GM12878 (cell line): ENCODE measurements around the gene ACAP2. TPM values are rescaled to one million over a fixed set of nuclear protein-coding genes. Genes with fewer than 3 reads are reported as not detected.

Source experiments
- ATAC-seq: fragments of 200-7000 bp; cut with Tn5 transposase; 3 replicates; pipeline ENCODE4 v1.9.1; 2020; ENCODE audit warnings: mild to moderate bottlenecking, moderate library complexity
- BruUV-seq: library from RNA; stranded (reverse); fragments of 400-500 nt; replicated peaks from 2 replicates; lab custom pipeline; 2021; lab: Mats Ljungman, UMichigan
- CTCF ChIA-PET: fragments of 300-600 bp; sonication (Branson Sonifier 250); formaldehyde crosslinking; extraction: SDS; loops from one replicate; lab custom pipeline; 2021; ENCODE audit warnings: inconsistent platforms; lab: Yijun Ruan, JAX
- POLR2A ChIA-PET: fragments of 350-600 bp; formaldehyde crosslinking; extraction: SDS; loops from one replicate; lab custom pipeline; 2021; ENCODE audit warnings: inconsistent platforms; lab: Charles Lee
- RAD21 ChIA-PET: fragments of 300-600 bp; sonication (Branson Sonifier 250); formaldehyde crosslinking; loops from one replicate; lab custom pipeline; 2023; ENCODE audit warnings: antibody characterized with exemption; ENCODE audit not compliant: unreplicated experiment; lab: Charles Lee
- SMC1A ChIA-PET: fragments of 300-600 bp; sonication (Branson Sonifier 250); formaldehyde crosslinking; loops from one replicate; lab custom pipeline; 2023; ENCODE audit not compliant: unreplicated experiment, uncharacterized antibody; lab: Charles Lee
- DNase-seq: peaks from one replicate; pipeline ENCODE4 v3.0.0-alpha.2; 2011; ENCODE audit warnings: low read depth, low spot score
- FAIRE-seq: peaks from 3 replicates; lab custom pipeline; 2011; peaks lifted over from hg19 to GRCh38; lab: Jason Lieb, UNC
- H2AFZ ChIP-seq: 2 replicates; pipeline ENCODE4 v1.6.0; 2011; ENCODE audit warnings: low read depth, low read length, control low read depth; ENCODE audit not compliant: control insufficient read depth
- H3K27ac ChIP-seq: 2 replicates; pipeline ENCODE4 v1.5.1; 2011; ENCODE audit warnings: control low read depth; ENCODE audit not compliant: control insufficient read depth, insufficient read depth
- H3K27me3 ChIP-seq, 2 experiments: replicated peaks in 1 of 2; 2 replicates each; pipeline versions ENCODE4 v1.6.0 to v1.6.1; 2011; ENCODE audit warnings: low read length in 1 of 2; ENCODE audit not compliant: control insufficient read depth in 2 of 2, insufficient read depth in 2 of 2
- H3K36me3 ChIP-seq, 2 experiments: 2 replicates each; pipeline ENCODE4 v1.5.1; 2011; ENCODE audit warnings: low read length in 1 of 2; ENCODE audit not compliant: control insufficient read depth in 2 of 2, insufficient read depth in 2 of 2
- H3K4me1 ChIP-seq: 2 replicates; pipeline ENCODE4 v1.6.1; 2011; ENCODE audit warnings: mild to moderate bottlenecking, low read length, moderate library complexity, mixed read lengths; ENCODE audit not compliant: control insufficient read depth, insufficient read depth
- H3K4me2 ChIP-seq: 2 replicates; pipeline ENCODE4 v1.6.0; 2011; ENCODE audit warnings: control low read depth; ENCODE audit not compliant: control insufficient read depth, insufficient read depth
- H3K4me3 ChIP-seq: fragments of 200-600 bp; sonication (generic); 2 replicates; pipeline ENCODE4 v1.5.1; 2016
- H3K79me2 ChIP-seq: 2 replicates; pipeline ENCODE4 v1.6.0; 2011; ENCODE audit warnings: low read length; ENCODE audit not compliant: control insufficient read depth, insufficient read depth
- H3K9ac ChIP-seq: 2 replicates; pipeline ENCODE4 v1.8.0; 2011; ENCODE audit warnings: low read length, control low read depth, mixed read lengths; ENCODE audit not compliant: control insufficient read depth, insufficient read depth
- H3K9me3 ChIP-seq: replicated peaks from 3 replicates; pipeline ENCODE4 v1.5.1; 2011; ENCODE audit warnings: mild to moderate bottlenecking, low read length; ENCODE audit not compliant: control insufficient read depth, insufficient read depth
- H4K20me1 ChIP-seq: 2 replicates; pipeline ENCODE4 v1.6.0; 2011; ENCODE audit not compliant: control insufficient read depth, insufficient read depth
- CBFB ChIP-seq: IDR thresholded peaks from 2 replicates; pipeline ENCODE4 v1.6.1; 2016; ENCODE audit warnings: antibody characterized with exemption, low read depth
- LARP7 ChIP-seq: fragments of 450-650 bp; IDR thresholded peaks from 2 replicates; pipeline ENCODE4 v1.6.1; 2017; ENCODE audit warnings: mild to moderate bottlenecking
- MTA3 ChIP-seq: IDR thresholded peaks from 2 replicates; pipeline ENCODE4 v1.6.1; 2012; ENCODE audit warnings: low read length, inconsistent platforms, borderline replicate concordance
- NFYB ChIP-seq: IDR thresholded peaks from 2 replicates; pipeline ENCODE4 v1.6.1; 2011; ENCODE audit warnings: low read depth, mild to moderate bottlenecking, low read length, improper control_type of control experiment, moderate library complexity; ENCODE audit not compliant: insufficient read depth
- RB1 ChIP-seq: fragments of 450-650 bp; formaldehyde crosslinking; IDR thresholded peaks from 2 replicates; pipeline ENCODE4 v1.6.1; 2017; ENCODE audit warnings: mild to moderate bottlenecking, borderline replicate concordance
- SMC3 ChIP-seq: IDR thresholded peaks from 2 replicates; pipeline ENCODE4 v1.6.1; 2011; ENCODE audit warnings: low read length, improper control_type of control experiment, borderline replicate concordance
- SPI1 ChIP-seq: IDR thresholded peaks from 2 replicates; pipeline ENCODE4 v1.6.1; 2011; ENCODE audit warnings: low read depth, mild to moderate bottlenecking, low read length, moderate library complexity, borderline replicate concordance; ENCODE audit not compliant: insufficient read depth
- YBX1 ChIP-seq: fragments of 450-650 bp; IDR thresholded peaks from 2 replicates; pipeline ENCODE4 v1.6.1; 2016; ENCODE audit warnings: antibody characterized with exemption
- ZZZ3 ChIP-seq: IDR thresholded peaks from 2 replicates; pipeline ENCODE4 v1.6.1; 2011; ENCODE audit warnings: low read depth; ENCODE audit not compliant: control insufficient read depth, insufficient read length
- WGBS: methylation state at CpG from one replicate; pipeline ENCODE4 v1.1.6; 2016; ENCODE audit warnings: low lambda C conversion rate; ENCODE audit not compliant: insufficient replicate concordance, insufficient coverage; ENCODE audit errors: missing lambda C conversion rate; 5-methylcytosine and 5-hydroxymethylcytosine counted together
- in situ Hi-C: fragments of 300-500 bp; cut with MboI; formaldehyde crosslinking; loops from 9 replicates; pipeline ENCODE4 v1.14.3; 2018; ENCODE audit warnings: mixed read lengths
- intact Hi-C: fragments of 100-400 bp; cut with micrococcal nuclease; formaldehyde crosslinking; loops from one replicate; pipeline ENCODE4 v1.14.2; 2022; ENCODE audit not compliant: unreplicated experiment
- polyA plus RNA-seq, 11 experiments: library from polyadenylated mRNA; depleted of rRNA in 4 of 11; unstranded in 6 of 11; stranded (reverse) in 5 of 11; fragments of >200 nt; fragmentation: Nextera tagmentation in 4 of 11; fragmentation: Illumina TruSeq in 1 of 11; extraction: Ambion mirVana in 4 of 11; extraction: Trizol in 1 of 11; gene quantifications; 1 replicate in 1 of 11; 2 replicates in 10 of 11; pipeline versions ENCODE4 v1.2.1 to v1.2.3, GENCODE V29; 2011 to 2016; ENCODE audit warnings: inconsistent platforms in 2 of 11, missing spikeins in 2 of 11, low read depth in 1 of 11
- total RNA-seq, 4 experiments: library from RNA; depleted of rRNA in 3 of 4; stranded (reverse); fragments of >200 nt in 3 of 4; fragmentation: Illumina TruSeq in 1 of 4; extraction: Trizol in 1 of 4; gene quantifications; 2 replicates each; pipeline versions ENCODE4 v1.2.1 to v1.2.3, GENCODE V29; 2013 to 2021
- TF ChIP-seq, protein P1 (sequence below): fragments of 450-650 bp; formaldehyde crosslinking; IDR thresholded peaks from 2 replicates; pipeline ENCODE4 v1.4.0; 2022; ENCODE audit warnings: mild to moderate bottlenecking, moderate library complexity
- TF ChIP-seq, protein P2 (sequence below): fragments of 150-350 bp; IDR thresholded peaks from 2 replicates; pipeline ENCODE4 v1.6.1; 2014; ENCODE audit warnings: mild to moderate bottlenecking, low read depth, low read length
- TF ChIP-seq, protein P3 (sequence below): fragments of 450-650 bp; IDR thresholded peaks from 2 replicates; pipeline ENCODE4 v1.6.1; 2017; ENCODE audit warnings: mild to moderate bottlenecking, moderate library complexity

The ACAP2 gene
- total and polyA plus RNA-seq, 10 of the 15 experiments (the other 5 are each of a cell fraction or from before 2014, with no cell fraction given), result 7.1 to 53.8 (median 35.7) TPM

DNA sequence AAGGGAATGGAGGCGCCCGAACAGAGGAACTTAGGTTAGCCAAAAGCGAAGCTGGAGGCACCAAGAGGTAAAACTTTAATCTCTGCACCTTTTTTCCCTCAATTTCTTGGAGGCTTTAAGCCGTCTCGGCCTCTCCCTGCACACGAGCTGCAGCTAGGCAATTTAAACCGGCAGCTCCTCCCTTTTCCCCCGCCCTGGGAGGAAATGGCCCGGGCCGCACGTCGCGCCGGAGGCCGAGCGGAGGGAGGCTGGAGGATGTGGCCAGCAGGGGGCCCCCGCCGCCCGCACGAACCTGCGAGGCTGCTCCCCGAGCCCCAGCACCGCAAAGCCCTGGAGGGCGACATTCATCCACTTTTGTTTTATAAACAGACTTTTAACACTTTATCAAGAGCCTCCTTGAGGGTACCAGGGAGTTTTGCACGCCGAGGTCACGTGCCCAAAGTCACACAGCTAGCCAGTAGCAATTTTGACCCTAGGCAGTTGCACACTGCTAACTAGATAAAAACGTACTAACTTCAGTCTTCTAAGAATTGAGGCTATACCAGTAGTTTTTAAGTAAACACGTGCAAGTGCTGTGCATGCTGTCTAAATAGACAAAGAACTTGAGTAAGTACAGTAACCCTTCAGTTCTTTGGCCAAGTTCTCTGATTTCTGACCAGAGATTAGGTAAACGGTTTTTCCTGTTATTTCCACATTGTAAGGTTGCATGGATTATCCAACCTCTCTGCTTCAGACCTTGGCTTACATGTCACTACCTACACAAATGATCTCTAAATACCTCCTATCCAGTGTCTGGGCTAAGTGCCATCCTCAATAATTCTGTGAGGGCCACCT lies 171.2 kb downstream of the ACAP2 start:
- ATAC-seq, result peak; percentile 87
- H3K4me1 ChIP-seq, result peaks cover 10% of the 10 kb centered on the region; the same call in 1 of the 2 replicates
- SMC1A ChIA-PET, result interaction anchor here (0.6 to 4.3 kb wide), 25 partner anchors 9 to 599 kb away, joined by 3 to 66 read pairs (median 6); partner anchors contain the start of genes ACAP2, LSG1 and PPP1R2
- H3K79me2 ChIP-seq, result peaks cover 6% of the 10 kb centered on the region
- under 1% methylated on average over 30 of the region's 30 CpGs for WGBS
- FAIRE-seq, result peak; percentile 68
- BruUV-seq, result no TSS peak
- RAD21 ChIA-PET, result interaction anchor here (0.6 to 3.5 kb wide), 46 partner anchors 9 to 600 kb away, joined by 3 to 84 read pairs (median 4); partner anchors contain the start of genes ACAP2, LSG1 and PPP1R2
- H4K20me1 ChIP-seq, result no peaks in the 10 kb centered on the region
- POLR2A ChIA-PET, result interaction anchor here (0.6 to 2.6 kb wide), 13 partner anchors 11 to 599 kb away, joined by 3 to 12 read pairs (median 4); partner anchors contain the start of genes LSG1 and PPP1R2
- CTCF ChIA-PET, result interaction anchor here (0.6 to 3.9 kb wide), 58 partner anchors 8 to 632 kb away, joined by 3 to 179 read pairs (median 5); partner anchors contain the start of genes ACAP2, FAM43A, LSG1 and PPP1R2
- H3K4me3 ChIP-seq, result peak overlapping the region; percentile 85
- H3K4me2 ChIP-seq, result peak overlapping the region; percentile 73
- H3K9ac ChIP-seq, result peak overlapping the region; percentile 65
- no peak for DNase-seq
- H3K9me3 ChIP-seq, result no peaks in the 10 kb centered on the region
- H3K36me3 ChIP-seq, result no peaks in the 10 kb centered on the region; a peak in 1 of 4 replicates
- no peaks in the 10 kb centered on the region for H3K27me3 ChIP-seq
- peak overlapping the region; percentile 89 for H2AFZ ChIP-seq
- H3K27ac ChIP-seq, result peak overlapping the region; percentile 64
- intact Hi-C loops (loop anchor here (1.0 to 10.0 kb wide), 3 partner anchors 171 to 583 kb away; partner anchors contain the start of gene ACAP2), in situ Hi-C loops (loop anchor here (10.0 kb wide), 1 partner anchor 253 kb away; no protein-coding TSS in a partner anchor)
- TF ChIP-seq MTA3 (peak; percentile 43; the same call in 1 of the 2 replicates), YBX1 (no peak), SMC3 (peak; percentile 95), LARP7 (peak; percentile 12; the same call in 1 of the 2 replicates), NFYB (no peak), SPI1 (peak; percentile 31; the same call in 1 of the 2 replicates), RB1 (peak; percentile 58; the same call in 1 of the 2 replicates), ZZZ3 (no peak), CBFB (0 out of 2 replicates have a peak, but pooled peaks have one; percentile 11)
- TF ChIP-seq, protein P1, sequence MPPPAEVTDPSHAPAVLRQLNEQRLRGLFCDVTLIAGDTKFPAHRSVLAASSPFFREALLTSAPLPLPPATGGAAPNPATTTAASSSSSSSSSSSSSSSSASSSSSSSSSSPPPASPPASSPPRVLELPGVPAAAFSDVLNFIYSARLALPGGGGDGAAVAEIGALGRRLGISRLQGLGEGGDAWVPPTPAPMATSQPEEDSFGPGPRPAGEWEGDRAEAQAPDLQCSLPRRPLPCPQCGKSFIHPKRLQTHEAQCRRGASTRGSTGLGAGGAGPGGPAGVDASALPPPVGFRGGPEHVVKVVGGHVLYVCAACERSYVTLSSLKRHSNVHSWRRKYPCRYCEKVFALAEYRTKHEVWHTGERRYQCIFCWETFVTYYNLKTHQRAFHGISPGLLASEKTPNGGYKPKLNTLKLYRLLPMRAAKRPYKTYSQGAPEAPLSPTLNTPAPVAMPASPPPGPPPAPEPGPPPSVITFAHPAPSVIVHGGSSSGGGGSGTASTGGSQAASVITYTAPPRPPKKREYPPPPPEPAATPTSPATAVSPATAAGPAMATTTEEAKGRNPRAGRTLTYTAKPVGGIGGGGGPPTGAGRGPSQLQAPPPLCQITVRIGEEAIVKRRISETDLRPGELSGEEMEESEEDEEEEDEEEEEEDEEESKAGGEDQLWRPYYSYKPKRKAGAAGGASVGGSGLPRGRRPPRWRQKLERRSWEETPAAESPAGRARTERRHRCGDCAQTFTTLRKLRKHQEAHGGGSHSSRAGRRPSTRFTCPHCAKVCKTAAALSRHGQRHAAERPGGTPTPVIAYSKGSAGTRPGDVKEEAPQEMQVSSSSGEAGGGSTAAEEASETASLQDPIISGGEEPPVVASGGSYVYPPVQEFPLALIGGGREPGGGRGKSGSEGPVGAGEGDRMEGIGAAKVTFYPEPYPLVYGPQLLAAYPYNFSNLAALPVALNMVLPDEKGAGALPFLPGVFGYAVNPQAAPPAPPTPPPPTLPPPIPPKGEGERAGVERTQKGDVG (CRISPR knock-in tag), result no peak
- TF ChIP-seq, protein P2, sequence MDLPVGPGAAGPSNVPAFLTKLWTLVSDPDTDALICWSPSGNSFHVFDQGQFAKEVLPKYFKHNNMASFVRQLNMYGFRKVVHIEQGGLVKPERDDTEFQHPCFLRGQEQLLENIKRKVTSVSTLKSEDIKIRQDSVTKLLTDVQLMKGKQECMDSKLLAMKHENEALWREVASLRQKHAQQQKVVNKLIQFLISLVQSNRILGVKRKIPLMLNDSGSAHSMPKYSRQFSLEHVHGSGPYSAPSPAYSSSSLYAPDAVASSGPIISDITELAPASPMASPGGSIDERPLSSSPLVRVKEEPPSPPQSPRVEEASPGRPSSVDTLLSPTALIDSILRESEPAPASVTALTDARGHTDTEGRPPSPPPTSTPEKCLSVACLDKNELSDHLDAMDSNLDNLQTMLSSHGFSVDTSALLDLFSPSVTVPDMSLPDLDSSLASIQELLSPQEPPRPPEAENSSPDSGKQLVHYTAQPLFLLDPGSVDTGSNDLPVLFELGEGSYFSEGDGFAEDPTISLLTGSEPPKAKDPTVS, result no peak
- TF ChIP-seq, protein P3, sequence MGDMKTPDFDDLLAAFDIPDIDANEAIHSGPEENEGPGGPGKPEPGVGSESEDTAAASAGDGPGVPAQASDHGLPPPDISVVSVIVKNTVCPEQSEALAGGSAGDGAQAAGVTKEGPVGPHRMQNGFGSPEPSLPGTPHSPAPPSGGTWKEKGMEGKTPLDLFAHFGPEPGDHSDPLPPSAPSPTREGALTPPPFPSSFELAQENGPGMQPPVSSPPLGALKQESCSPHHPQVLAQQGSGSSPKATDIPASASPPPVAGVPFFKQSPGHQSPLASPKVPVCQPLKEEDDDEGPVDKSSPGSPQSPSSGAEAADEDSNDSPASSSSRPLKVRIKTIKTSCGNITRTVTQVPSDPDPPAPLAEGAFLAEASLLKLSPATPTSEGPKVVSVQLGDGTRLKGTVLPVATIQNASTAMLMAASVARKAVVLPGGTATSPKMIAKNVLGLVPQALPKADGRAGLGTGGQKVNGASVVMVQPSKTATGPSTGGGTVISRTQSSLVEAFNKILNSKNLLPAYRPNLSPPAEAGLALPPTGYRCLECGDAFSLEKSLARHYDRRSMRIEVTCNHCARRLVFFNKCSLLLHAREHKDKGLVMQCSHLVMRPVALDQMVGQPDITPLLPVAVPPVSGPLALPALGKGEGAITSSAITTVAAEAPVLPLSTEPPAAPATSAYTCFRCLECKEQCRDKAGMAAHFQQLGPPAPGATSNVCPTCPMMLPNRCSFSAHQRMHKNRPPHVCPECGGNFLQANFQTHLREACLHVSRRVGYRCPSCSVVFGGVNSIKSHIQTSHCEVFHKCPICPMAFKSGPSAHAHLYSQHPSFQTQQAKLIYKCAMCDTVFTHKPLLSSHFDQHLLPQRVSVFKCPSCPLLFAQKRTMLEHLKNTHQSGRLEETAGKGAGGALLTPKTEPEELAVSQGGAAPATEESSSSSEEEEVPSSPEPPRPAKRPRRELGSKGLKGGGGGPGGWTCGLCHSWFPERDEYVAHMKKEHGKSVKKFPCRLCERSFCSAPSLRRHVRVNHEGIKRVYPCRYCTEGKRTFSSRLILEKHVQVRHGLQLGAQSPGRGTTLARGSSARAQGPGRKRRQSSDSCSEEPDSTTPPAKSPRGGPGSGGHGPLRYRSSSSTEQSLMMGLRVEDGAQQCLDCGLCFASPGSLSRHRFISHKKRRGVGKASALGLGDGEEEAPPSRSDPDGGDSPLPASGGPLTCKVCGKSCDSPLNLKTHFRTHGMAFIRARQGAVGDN, result 0 out of 2 replicates have a peak, but pooled peaks have one; percentile 24
